Epithelial cell of prostate (primary cell): ENCODE results near the gene IVD.

Source experiments
- DNase-seq: peaks from one replicate; pipeline ENCODE4 v3.0.0-alpha.2; 2011; ENCODE audit warnings: low read depth, low spot score
- H3K27ac ChIP-seq: fragments of 450-650 bp; 2 replicates; pipeline ENCODE4 v1.5.1; 2017; ENCODE audit warnings: mild to moderate bottlenecking

The IVD gene

GRCh38 chr15:40436892-40437751 is 31.5 kb downstream of the IVD start:
- no peak for DNase-seq
- H3K27ac ChIP-seq, result no peak overlapping the region

GRCh38 chr15:40437752-40438687 is 32.4 kb downstream of the IVD start:
- DNase-seq, result no peak
- no peak overlapping the region for H3K27ac ChIP-seq

DNA sequence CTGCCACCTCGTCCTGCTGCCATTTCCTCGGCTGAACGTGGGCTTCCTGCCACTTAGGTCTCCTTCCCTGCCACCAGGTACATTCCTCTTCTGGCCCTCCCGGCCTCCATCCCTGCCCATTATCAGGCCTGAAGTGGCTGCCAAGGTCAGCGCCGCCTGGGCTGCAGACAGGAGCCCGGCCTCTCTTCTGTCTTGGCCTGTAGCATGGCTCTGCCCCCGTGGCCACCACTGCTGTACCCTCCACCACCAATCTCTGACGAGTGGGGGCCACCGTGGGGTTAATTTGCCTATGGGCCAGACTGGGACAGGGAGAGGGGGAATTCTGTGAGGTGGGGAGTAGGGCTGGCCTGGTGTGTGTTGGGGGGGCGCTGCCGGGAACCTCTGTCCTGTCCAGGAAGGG is 33.1 kb downstream of the IVD start:
- no peak for DNase-seq
- H3K27ac ChIP-seq, result no peak overlapping the region

DNA sequence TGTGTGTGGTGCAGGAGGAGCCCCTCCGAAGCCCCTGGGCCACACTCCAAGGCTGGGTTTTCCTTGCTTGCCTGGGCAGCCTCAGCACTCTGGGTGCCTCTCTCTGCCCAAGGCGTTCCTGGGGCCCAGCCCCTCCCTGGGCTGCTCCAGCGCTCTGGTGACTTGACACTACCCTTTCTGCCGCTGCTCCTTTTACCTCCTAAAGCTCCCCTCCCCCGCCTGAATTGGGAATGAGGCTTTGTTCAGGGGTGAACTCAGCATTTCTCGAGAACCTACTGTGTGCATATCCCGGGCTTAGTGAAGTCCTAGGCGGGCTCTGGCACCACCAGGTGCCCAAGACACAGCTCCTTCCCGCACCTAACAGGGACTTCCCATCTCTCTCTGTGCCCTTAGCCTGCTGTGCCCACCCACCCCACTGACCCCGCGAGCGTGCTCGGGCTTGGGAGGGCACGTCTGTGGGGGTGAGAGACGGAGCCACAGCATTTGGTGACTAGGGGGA is 33.9 kb downstream of the IVD start:
- DNase-seq, result no peak
- H3K27ac ChIP-seq, result no peak overlapping the region

- no peak for DNase-seq
- H3K27ac ChIP-seq, result no peak overlapping the region
Observed at GRCh38 chr15:40439960-40440742, 34.6 kb downstream of the IVD start.

DNA sequence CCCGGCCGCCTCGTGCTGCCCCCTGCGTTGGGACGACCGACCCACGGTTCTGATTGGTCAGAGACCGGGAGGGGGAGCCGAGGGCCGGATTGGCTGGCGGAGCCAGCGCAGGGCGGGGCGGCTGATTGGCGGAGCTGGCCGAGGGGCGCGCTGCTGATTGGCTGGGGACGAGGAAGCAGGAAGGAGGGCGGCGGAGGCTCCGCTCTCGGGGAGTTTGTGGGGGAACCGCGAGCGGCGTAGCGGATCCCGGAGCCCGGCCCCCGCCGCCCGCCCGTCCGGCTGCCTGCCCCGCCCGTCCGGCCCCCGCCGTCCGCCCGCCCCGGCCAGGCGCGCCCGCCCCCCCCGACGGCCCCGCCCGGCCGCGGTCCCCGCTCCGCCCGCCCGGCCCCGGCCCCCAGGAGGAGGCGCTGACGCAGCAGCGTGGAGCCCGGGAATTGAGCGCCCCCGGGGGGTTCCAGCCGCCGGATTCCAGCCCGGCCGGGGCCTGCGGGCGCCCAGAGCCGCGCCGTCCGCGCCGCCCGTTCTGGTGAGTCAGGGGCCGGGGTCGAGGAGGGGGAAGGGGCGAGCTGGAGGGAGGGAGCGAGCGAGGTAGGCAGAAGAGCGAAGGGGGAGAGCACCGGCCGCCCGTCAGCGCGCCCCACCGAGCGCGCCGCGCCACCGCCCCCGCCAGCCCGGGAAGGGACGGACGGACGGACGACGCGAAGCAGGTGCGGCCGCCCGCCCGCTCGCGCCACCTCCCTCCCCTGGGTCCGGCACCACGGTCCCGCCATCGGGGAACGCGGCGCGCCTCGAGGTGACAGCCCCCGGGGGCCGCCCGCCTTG is 35.4 kb downstream of the IVD start, which contains the start of gene BAHD1:
Gene BAHD1, plus strand, starts transcription at position 211 of the 822 bp plus-strand sequence. CDS start 17,512 bp downstream, outside the sequence.
- peak; percentile 45 for DNase-seq
- H3K27ac ChIP-seq, result peak within 1 kb of the TSS; percentile 37

DNA sequence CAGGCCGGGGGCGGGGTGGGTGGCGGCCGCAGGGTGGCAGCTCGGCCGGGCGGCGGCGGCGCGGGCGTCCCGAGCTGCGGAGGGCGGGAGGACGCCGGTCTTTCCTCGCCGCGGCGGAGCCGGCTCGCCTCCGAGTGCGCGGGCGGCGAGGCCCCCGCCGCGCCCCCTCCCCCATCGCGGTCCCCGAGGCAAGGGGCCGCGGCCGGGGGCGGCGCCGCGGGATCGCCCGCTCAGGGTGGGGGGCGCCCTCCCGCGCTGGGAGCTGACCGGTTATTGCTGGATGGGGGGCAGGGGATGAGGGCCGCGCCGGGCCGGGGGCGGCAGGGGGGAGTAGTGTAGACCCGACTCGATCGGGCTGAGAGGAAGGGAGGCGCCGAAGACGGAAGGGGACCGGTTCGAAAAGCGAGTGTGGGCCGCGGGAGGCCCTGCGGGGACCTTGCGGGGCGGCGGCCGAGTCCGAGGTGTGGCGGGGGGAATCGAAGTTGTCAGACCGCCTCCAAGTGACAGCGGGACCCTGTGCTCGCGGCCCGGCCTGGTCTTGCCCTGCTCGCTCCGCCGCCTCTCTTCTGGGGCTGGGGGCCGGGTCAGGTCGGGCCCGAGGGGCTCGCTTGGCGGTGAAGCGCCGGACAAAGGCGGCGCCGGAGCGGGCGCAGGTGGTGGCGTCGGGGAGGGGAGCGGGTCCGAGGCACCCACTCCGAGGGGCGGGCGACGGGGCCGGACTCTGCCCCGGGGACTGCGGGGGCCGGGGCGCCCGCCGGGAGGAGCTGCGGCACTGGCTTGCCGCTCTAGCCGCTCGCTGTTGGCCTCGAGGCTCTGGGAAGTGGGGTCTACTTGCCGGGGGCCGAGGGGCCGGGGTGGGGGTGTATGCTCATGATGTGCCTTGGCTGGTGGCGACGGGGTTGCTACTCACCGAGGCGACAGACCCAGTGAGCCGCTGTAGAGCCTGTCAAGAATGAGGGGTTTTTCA is 36.3 kb downstream of the IVD start:
- no peak for DNase-seq
- H3K27ac ChIP-seq, result no peak overlapping the region

GRCh38 chr15:40443255-40443654 is 37.7 kb downstream of the IVD start:
- H3K27ac ChIP-seq, result no peak overlapping the region
- DNase-seq, result no peak

DNA sequence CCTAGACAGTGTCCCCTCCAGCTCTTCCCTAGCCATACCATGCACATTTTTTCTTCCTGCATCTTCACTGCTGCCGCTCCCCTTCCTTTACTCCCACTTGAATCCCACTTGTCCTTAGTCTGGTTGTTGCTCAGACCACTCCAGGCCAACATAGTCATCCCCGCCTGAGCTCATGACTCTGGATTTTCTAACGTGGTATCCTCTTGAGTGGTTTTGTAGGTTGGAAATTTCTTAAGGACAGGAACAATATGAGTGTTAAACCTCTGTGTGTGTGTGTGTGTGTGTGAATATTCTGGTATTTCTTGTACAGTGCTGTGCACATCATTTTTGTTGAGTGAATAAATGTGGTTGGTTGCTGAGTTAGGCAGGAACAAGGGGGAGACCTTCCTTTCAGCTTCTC is 38.3 kb downstream of the IVD start:
- H3K27ac ChIP-seq, result no peak overlapping the region
- no peak for DNase-seq

- H3K27ac ChIP-seq, result no peak overlapping the region
- no peak for DNase-seq
Observed at GRCh38 chr15:40444736-40445135, 39.1 kb downstream of the IVD start.

DNA sequence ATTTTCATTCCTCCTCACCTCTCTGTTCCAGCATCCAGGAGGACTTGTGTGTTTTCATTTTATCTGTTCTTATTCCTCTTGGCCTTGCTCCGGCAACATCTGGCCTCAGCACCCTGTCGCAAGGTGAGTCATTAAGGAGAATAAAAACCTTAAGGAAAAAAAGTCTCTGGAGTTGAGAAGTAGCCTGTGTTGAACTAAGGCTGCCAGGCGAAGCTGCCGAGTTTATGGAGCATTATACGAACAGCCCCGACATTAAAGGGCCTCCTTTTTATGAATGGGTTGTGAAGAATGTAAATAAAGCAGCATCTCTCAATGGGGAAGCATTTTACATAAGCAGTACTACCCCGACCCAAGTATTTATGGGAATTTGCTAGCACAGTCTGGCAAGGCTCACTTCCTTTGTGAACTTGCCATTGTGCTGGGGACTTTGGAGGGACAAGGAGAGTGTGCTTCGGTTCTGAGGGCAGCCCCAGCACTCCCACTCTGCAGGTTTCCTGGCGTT is 39.9 kb downstream of the IVD start:
- no peak for DNase-seq
- H3K27ac ChIP-seq, result no peak overlapping the region

GRCh38 chr15:40446144-40446543 is 40.5 kb downstream of the IVD start:
- DNase-seq, result no peak
- no peak overlapping the region for H3K27ac ChIP-seq

GRCh38 chr15:40448354-40448753 is 42.8 kb downstream of the IVD start:
- DNase-seq, result no peak
- no peak overlapping the region for H3K27ac ChIP-seq

- DNase-seq, result no peak
Observed at GRCh38 chr15:40449275-40449674, 43.7 kb downstream of the IVD start.

GRCh38 chr15:40450047-40450446 is 44.5 kb downstream of the IVD start:
- no peak for DNase-seq
- no peak overlapping the region for H3K27ac ChIP-seq

More at GRCh38 chr15:40449275-40449674, 43.7 kb downstream of the IVD start:
- no peak overlapping the region for H3K27ac ChIP-seq

GRCh38 chr15:40451527-40452158 is 46.0 kb downstream of the IVD start:
- no peak overlapping the region for H3K27ac ChIP-seq
- no peak for DNase-seq

GRCh38 chr15:40452296-40453090 is 46.9 kb downstream of the IVD start:
- H3K27ac ChIP-seq, result no peak overlapping the region
- no peak for DNase-seq
